ENCODE results near the gene ARL5A.

Gene ARL5A

GRCh38 chr2:151767536-151767935 is 60.7 kb downstream of the ARL5A start:
- DNase-seq (ENCODE audit: low read depth, low spot score) = no peak

DNA sequence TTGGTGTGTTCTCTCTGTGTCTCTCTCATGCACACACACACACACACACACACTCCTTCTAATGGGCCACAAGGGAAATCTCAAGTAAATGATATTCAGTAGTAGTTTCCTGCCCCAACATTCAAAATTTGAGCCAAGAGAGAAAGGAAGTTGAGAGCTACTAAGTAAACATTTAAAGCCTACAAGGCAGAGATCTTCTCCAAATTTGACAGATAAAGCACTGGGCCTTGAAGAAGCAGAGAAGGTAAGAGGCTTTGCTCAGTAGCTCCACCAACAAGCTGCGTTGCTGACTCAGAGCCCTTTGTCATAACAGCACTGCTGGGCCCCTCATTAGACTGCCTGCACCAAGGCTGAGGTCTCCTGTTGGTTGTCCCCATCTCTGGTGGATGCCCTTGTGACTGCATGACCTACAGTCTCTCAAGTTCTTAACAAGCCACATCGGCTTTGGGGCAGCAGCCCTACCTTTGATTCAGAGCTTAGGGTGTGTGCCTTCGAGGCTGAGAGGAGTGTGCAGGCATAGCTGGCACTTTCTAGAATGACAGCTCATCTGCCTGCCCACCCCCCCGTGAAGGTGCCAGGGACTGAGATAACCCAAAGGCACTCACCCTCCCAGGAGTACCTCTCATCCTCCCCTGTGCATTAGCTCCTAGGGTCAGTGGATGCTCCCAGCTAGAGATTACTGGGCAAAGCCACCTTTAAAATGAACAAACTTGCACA is 61.6 kb downstream of the ARL5A start:
- DNase-seq (ENCODE audit: low read depth, low spot score) = no peak

- no peak for DNase-seq (ENCODE audit: low read depth, low spot score)
Observed at GRCh38 chr2:151765760-151766410, 62.3 kb downstream of the ARL5A start.

GRCh38 chr2:151762694-151763093 is 65.5 kb downstream of the ARL5A start:
- DNase-seq (ENCODE audit: low read depth, low spot score) = no peak

- no peak for DNase-seq (ENCODE audit: low read depth, low spot score)
Observed at GRCh38 chr2:151761687-151762086, 66.5 kb downstream of the ARL5A start.

DNA sequence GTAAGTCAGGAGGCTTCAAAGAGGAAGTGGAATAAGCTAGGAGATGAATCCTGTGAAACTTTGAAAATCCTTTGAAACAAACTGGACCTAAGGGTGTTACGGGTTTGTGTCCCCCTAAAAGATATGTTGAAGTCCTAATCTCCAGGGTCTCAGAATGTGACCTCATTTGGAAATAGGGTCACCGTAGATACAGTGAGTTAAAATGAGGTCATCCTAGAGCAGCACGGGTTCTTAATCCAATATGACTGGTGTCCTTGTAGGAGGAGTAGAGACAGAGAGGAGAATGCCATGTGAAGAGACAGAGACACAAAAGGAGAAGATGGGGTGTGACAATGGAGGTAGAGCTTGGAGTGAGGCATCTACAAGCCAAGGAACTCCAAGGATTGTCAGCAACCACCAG is 67.0 kb downstream of the ARL5A start:
- no peak for DNase-seq (ENCODE audit: low read depth, low spot score)

DNA sequence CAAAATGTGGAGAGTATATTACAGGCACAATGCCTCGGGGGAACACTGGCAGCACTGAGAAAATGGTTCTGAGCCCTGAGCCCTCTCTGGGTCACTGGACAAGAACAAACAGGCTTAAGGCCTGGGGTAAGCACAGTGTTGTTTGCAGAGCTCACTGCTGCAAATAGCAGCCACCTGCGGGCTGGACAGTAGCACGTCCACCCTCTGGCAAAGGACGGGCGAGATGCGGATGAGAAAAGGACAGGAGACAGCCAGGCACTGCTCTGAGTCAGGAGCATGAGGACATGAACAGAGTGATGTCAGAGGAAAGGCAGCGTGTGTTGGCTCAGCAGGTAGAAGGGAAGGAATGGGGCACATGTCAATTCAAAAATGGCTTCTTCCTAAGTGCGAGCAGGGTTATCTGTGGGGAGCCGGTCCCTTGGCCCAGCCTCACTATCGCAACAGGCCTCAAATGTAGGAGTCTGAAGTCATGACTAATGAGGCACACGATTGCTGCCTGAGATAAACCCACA is 68.0 kb downstream of the ARL5A start:
- DNase-seq (ENCODE audit: low read depth, low spot score) = no peak

- no peak for DNase-seq (ENCODE audit: low read depth, low spot score)
Observed at GRCh38 chr2:151758744-151759143, 69.5 kb downstream of the ARL5A start.

DNA sequence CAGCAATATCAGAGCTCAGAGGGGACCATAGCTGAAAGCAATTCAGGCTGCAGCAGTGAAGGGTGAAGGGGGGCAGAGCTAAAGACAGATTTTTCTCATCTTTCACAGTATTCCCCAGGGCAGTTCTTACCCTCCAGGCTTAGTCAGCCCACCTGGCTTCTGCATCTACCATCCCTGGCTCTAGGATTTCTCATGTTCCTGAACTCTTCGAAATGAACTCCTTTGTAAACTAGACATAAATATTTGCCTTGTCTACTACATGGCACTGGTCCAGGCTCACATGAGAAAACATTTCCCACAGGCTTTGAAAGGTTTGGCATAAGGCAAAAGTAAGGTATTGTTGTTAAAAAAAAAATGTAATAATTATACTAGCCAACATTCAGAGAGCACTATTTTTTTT is 70.4 kb downstream of the ARL5A start:
- DNase-seq (ENCODE audit: low read depth, low spot score) = no peak

DNA sequence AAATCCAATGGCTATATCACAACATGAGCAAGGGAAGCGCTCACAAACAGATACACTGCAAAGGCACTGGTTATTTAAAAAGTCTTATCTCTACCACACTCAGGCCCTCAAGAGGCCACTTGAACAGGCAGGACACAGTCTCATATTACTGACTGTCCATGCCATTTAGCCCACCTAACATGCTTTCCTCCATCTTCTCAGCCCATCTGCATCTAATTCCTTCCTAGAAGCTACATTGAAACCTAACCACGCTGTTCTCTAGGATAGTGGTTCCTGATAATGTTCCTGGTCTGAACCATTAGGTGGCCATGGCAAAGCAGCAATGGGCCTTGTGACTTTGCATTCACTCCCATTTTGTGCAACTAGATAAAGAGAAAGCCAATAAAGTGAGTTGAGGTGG is 71.4 kb downstream of the ARL5A start:
- no peak for DNase-seq (ENCODE audit: low read depth, low spot score)

GRCh38 chr2:151754253-151754897 is 73.8 kb downstream of the ARL5A start:
- no peak for DNase-seq (ENCODE audit: low read depth, low spot score)

GRCh38 chr2:151753540-151753939 is 74.7 kb downstream of the ARL5A start:
- no peak for DNase-seq (ENCODE audit: low read depth, low spot score)

Measured in brain pericyte (primary cell).